NCI-H2227 (cell line): Measurements from ENCODE around the gene FMC1.

Experiments
- DNase-seq: peaks from one replicate; lab custom pipeline; 2025; ENCODE audit not compliant: unreplicated experiment; lab: John Stamatoyannopoulos, UW

FMC1 gene

DNA sequence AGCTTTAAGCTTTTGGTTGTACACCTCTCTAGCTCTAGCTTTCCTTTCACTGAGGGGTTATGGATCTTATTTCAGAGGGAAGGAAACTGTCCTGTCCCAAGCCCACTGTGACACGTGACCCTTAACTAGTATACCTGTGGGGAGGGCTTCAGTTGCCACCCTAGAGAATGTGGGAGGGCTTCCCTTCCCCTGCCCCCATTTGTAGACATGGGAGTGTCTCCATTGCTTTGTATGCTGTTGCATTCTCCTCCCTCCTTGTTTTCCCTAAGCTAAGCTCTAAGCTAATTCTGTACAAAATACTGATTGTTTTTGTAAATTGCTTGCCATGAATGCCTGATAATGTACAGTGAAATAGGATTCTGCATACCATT is 29.8 kb downstream of the FMC1 start:
- no peak for DNase-seq

DNA sequence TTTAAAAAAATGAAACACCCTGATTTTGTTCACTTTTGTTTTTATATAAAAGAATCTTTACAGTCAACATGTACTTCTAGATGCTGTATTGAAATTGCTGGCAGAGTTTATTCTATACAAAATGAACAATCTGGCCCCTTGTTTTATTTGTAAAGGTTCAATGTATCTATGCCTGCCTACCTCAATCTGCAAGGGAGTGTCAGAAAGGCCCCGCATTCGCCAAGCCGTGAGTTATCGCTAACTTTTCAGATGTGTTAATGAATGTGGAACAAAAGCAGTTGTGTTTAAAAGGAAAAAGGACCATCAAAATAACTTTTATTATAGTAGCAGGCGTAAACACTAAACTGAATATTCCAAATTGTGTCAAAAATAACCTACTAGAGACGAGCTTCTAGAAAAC is 33.1 kb downstream of the FMC1 start:
- no peak for DNase-seq

DNA sequence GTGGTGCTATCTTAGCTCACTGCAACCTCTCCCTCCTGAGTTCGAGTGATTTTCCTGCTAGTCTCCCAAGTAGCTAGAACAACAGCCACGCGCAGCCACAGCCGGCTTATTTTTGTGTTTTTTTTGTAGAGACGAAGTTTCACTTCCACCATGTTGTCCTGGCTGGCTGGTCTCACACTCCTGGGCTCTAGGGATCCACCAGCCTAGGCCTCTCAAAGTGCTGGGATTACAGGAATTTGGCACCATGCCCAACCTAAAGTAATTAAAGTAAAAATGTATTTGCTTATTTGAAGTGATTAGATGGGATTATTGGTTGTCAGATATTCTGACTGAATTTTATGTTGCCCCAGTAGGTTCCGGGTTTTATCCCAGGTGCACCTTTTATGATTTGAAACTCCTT is 41.3 kb downstream of the FMC1 start:
- no peak for DNase-seq

DNA sequence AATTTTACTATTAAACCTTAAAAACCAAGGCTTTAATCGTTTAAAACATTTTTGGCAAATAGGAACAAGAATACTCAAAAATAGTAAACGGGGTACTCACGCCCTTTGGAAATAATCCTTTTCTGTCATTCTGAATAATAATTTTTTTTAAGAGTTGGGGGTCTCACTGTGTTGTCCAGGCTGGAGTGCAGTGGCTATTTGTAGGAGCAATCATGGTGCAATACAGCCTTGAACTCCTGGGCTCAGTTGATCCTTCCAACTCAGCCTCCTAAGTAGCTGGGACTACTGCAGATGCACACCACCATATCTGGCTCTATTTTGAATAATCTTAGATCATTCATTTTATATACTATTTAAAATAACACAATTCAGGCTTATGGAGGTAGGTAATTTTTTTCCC is 43.5 kb downstream of the FMC1 start:
- no peak for DNase-seq

DNA sequence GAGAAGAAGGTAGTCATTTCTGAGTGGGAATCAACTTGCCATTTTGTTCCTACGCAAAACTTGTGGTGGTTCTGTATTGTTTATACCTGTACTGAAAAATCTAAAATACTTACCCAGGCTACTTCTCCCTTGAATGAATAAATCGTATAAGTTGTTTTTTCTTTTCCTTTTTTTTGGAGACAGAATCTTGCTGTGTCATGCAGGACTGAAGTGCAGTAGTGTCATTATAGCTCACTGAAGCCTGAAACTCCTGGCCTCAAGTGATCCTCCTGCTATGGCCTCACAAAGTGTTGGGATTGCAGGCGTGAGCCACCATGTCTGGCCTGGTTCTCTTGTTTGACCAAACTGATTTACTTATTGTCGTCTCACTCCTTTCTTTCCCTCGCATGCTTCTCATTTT is 46.5 kb downstream of the FMC1 start:
- DNase-seq, result no peak

DNA sequence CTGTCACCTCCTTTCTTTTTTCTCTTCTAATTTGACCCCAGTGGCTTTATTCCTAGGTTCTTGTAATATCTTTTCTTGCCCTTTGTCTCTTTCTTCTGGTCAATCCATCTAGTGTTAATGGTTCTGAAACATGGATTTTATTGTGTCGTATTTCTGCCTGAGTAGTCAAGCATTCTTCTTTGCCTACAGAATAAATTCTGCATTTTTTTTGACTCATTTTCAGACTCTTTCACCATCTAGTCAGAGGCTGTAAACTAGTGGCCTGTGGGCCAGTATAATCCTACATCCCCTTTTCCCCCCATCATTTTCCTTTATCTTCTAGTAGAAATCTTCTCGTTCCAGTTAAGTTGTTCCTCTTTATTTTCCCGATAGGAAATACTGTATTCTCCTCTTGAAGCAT is 48.0 kb downstream of the FMC1 start:
- no peak for DNase-seq

DNA sequence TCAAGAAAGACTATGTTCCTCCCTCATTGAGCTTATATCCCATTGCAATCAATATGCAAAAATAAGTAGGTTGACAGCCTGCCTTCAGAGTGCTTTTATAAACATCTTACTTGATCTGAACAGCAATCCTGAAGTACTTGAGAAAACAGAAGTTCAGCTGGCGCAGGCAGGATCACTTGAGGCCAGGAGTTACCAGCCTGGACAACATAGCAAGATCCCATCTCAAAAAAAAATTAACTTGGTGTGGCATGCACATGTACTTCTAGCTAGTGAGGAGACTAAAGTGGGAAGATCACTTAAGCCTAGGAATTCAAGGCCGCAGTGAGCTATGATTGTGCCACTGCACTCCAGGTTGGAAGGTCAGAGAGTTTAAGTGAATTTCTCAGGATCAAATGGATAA is 48.6 kb downstream of the FMC1 start:
- DNase-seq, result no peak

DNA sequence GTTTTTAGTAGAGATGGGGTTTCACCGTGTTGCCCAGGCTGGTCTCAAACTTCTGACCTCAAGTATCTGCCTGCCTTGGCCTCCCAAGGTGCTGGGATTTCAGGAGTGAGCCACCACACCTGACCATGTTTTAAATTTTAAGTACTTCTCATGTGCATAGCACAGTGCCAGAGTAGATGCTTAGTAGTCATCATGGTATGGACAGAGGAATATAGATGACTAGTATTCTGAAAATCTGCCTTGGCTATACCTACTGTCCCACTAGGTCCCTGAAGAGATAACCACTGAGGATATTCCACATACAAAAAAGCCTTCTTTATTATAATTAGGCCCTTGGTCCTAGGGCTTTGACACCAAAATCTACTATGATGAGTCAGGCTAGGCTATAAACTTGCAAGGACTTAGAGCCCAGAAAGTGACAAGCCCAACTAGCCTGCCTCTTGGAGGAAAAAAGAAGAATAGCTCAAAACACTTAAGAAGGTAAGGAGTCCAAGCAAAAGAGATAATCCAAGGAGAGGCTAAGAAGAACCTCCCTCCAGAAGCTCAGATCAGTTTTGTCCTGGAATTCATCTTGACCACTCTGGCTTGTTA is 52.6 kb downstream of the FMC1 start:
- DNase-seq, result no peak

DNA sequence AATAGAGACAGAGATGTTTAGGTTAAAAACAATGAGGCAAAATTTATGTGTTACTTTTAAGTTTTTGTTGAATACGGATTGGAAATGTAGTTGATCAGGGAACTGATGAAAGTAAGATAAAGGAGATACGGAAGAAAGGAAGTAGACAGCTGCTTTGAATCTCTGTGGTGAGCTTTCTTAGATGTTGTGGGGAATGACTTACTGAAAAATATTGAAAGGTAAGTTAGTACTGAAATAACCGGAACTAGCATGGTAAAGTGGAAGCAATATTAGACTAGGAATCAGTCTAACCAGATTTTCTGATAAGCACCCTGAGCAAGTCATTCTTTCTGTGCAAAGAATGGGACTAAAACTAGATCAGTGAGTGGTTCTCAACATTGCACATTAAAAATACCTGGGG is 53.4 kb downstream of the FMC1 start:
- DNase-seq, result no peak
